Measurements from ENCODE around the gene SDHB. TPM values are rescaled to one million over a fixed set of nuclear protein-coding genes. Genes with fewer than 3 reads are reported as not detected.

Gene SDHB
- total RNA-seq, 2 experiments from 2014 or later, result 177 to 179 TPM

- Mint-ChIP-seq H3K4me3 (no peak overlapping the region), H3K27me3 (ENCODE audit: low read depth) (no peaks in the 10 kb centered on the region), H3K9me3 (no peaks in the 10 kb centered on the region), H3K4me1 (ENCODE audit: low read depth) (no peaks in the 10 kb centered on the region), H3K27ac (no peak overlapping the region), H3K36me3 (ENCODE audit: low read depth) (no peaks in the 10 kb centered on the region)
- intact Hi-C loops (cut with micrococcal nuclease), result no loop called here
- CTCF ChIA-PET, result no interaction called here
- DNase-seq, result no peak
Measured at GRCh38 chr1:17089506-17089905, 35.7 kb upstream of the SDHB start.

DNA sequence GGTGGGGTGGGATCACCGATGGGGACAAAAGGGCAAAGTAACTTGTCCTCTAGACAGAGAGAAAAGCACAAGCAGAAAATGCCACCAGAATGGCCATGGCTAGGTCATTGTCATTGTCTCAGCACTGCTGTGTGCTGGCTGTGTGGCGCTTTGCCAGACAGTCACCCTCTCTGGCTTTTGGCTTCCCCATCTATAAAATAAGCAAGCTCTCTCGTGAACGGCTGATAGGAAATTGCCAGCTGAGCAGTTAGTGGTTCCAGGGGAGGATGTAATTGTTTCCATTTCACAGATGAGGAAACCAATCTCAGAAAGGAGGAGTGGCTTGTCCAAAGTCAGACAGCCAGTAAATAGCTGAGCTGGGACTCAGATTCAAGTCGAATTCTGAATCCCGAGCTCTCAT lies 32.9 kb upstream of the SDHB start:
- CTCF ChIA-PET, result no interaction called here
- Mint-ChIP-seq H3K27ac (no peak overlapping the region), H3K36me3 (ENCODE audit: low read depth) (no peaks in the 10 kb centered on the region), H3K27me3 (ENCODE audit: low read depth) (no peaks in the 10 kb centered on the region), H3K9me3 (no peaks in the 10 kb centered on the region), H3K4me1 (ENCODE audit: low read depth) (no peaks in the 10 kb centered on the region), H3K4me3 (no peak overlapping the region)
- DNase-seq, result no peak
- intact Hi-C loops (cut with micrococcal nuclease), result no loop called here

GRCh38 chr1:17084787-17085186 lies 31.0 kb upstream of the SDHB start:
- CTCF ChIA-PET, result no interaction called here
- no peak overlapping the region for H3K27ac Mint-ChIP-seq
- no peaks in the 10 kb centered on the region for H3K36me3 Mint-ChIP-seq (ENCODE audit: low read depth)
- intact Hi-C loops (cut with micrococcal nuclease), result no loop called here
- no peaks in the 10 kb centered on the region for H3K27me3 Mint-ChIP-seq (ENCODE audit: low read depth)
- no peak for DNase-seq
- H3K9me3 Mint-ChIP-seq, result no peaks in the 10 kb centered on the region
- no peaks in the 10 kb centered on the region for H3K4me1 Mint-ChIP-seq (ENCODE audit: low read depth)
- no peak overlapping the region for H3K4me3 Mint-ChIP-seq

- Mint-ChIP-seq H3K27ac (no peak overlapping the region), H3K4me3 (no peak overlapping the region), H3K4me1 (ENCODE audit: low read depth) (no peaks in the 10 kb centered on the region), H3K36me3 (ENCODE audit: low read depth) (no peaks in the 10 kb centered on the region), H3K9me3 (no peaks in the 10 kb centered on the region), H3K27me3 (ENCODE audit: low read depth) (no peaks in the 10 kb centered on the region)
- CTCF ChIA-PET, result no interaction called here
- no peak for DNase-seq
- intact Hi-C loops (cut with micrococcal nuclease), result no loop called here
Measured at GRCh38 chr1:17082761-17083160, 28.9 kb upstream of the SDHB start.

DNA sequence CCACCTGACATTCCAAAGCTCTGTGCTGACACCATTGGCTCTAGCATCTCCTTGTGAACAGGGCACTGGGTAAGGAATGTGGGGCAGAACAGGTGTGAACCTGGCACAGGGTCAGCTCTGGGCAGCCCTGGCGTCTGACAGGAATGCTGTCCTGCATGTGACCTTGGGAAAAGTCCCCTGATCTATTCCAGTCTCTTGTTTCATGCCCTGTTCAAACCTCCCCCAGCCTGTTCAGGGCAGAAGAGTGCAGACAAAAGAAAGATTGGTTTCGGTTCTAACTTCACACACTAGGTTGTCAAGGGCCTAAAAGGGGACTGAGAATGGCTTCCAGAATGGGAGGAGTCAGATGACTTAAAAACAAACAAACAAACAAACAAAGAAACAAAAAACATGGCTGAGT lies 27.6 kb upstream of the SDHB start:
- Mint-ChIP-seq H3K4me3 (no peak overlapping the region), H3K36me3 (ENCODE audit: low read depth) (no peaks in the 10 kb centered on the region), H3K27ac (no peak overlapping the region), H3K9me3 (no peaks in the 10 kb centered on the region), H3K27me3 (ENCODE audit: low read depth) (no peaks in the 10 kb centered on the region), H3K4me1 (ENCODE audit: low read depth) (no peaks in the 10 kb centered on the region)
- intact Hi-C loops (cut with micrococcal nuclease), result no loop called here
- CTCF ChIA-PET, result no interaction called here
- DNase-seq, result no peak

DNA sequence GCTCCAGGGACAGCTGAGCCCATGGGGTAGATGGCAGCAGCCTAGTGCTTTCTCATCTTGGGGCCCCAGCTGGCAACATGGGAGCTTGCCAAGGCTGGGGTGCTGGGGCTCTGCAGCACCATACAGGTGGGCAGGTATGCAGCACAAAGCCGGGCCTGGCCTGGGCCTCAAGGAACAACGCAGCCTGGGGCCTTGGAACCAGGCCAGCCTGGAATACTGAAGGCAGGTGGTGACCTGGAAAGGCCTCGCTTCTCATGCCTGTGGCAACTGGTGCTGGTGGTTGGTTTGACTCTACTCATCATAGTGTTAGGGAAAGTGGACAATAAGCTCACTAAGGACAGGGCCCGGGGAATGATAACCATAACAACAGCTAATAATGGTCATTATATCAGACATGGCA lies 27.0 kb upstream of the SDHB start:
- intact Hi-C loops (cut with micrococcal nuclease), result no loop called here
- Mint-ChIP-seq H3K36me3 (ENCODE audit: low read depth) (no peaks in the 10 kb centered on the region), H3K4me3 (no peak overlapping the region), H3K27ac (no peak overlapping the region), H3K27me3 (ENCODE audit: low read depth) (no peaks in the 10 kb centered on the region), H3K9me3 (no peaks in the 10 kb centered on the region), H3K4me1 (ENCODE audit: low read depth) (no peaks in the 10 kb centered on the region)
- no peak for DNase-seq
- CTCF ChIA-PET, result no interaction called here

DNA sequence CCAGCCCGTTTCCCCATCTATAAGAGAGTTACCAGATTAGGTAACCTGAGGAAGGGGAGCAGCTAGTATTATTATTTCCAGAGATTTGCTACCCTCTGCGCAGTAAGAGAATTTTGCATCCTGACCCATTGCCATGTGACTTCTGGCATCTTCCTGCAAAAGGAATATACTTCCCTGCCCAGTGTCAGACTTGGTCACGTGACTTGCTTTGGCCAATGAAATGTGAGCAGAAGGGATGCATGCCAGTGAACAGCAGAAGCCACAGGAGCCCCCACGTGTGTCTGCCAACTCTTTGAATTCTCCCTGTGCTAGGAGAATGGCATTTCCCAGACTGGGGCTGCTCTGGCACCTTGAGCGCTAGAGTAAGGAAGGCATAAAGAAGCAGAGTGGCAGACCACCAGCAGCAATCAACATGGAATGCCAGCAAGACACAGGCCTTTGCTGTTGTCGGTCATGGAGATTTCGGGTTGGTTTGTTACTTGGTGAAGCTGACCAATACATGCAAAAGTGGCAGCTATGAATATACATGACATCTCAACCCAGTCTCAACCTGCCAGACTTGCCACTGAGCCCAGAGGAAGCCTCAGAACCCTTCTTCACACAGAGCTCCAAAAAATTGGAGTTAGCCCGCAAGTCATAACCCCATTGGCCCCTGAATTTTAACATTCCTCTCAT lies 26.4 kb upstream of the SDHB start:
- H3K9me3 Mint-ChIP-seq, result no peaks in the 10 kb centered on the region
- H3K4me3 Mint-ChIP-seq, result no peak overlapping the region
- H3K4me1 Mint-ChIP-seq (ENCODE audit: low read depth), result no peaks in the 10 kb centered on the region
- H3K27me3 Mint-ChIP-seq (ENCODE audit: low read depth), result no peaks in the 10 kb centered on the region
- H3K27ac Mint-ChIP-seq, result no peak overlapping the region
- H3K36me3 Mint-ChIP-seq (ENCODE audit: low read depth), result no peaks in the 10 kb centered on the region
- no peak for DNase-seq
- intact Hi-C loops (cut with micrococcal nuclease), result no loop called here
- CTCF ChIA-PET, result interaction anchor here (1.7 kb wide), 1 partner anchor 46 kb away, joined by 4 read pairs; no protein-coding TSS in a partner anchor

GRCh38 chr1:17078991-17079868 lies 25.4 kb upstream of the SDHB start:
- no peaks in the 10 kb centered on the region for H3K4me1 Mint-ChIP-seq (ENCODE audit: low read depth)
- H3K27ac Mint-ChIP-seq, result no peak overlapping the region
- no peaks in the 10 kb centered on the region for H3K9me3 Mint-ChIP-seq
- no peaks in the 10 kb centered on the region for H3K36me3 Mint-ChIP-seq (ENCODE audit: low read depth)
- H3K4me3 Mint-ChIP-seq, result no peak overlapping the region
- intact Hi-C loops (cut with micrococcal nuclease), result no loop called here
- CTCF ChIA-PET, result interaction anchor here (1.7 kb wide), 1 partner anchor 47 kb away, joined by 4 read pairs; no protein-coding TSS in a partner anchor
- H3K27me3 Mint-ChIP-seq (ENCODE audit: low read depth), result no peaks in the 10 kb centered on the region
- no peak for DNase-seq

DNA sequence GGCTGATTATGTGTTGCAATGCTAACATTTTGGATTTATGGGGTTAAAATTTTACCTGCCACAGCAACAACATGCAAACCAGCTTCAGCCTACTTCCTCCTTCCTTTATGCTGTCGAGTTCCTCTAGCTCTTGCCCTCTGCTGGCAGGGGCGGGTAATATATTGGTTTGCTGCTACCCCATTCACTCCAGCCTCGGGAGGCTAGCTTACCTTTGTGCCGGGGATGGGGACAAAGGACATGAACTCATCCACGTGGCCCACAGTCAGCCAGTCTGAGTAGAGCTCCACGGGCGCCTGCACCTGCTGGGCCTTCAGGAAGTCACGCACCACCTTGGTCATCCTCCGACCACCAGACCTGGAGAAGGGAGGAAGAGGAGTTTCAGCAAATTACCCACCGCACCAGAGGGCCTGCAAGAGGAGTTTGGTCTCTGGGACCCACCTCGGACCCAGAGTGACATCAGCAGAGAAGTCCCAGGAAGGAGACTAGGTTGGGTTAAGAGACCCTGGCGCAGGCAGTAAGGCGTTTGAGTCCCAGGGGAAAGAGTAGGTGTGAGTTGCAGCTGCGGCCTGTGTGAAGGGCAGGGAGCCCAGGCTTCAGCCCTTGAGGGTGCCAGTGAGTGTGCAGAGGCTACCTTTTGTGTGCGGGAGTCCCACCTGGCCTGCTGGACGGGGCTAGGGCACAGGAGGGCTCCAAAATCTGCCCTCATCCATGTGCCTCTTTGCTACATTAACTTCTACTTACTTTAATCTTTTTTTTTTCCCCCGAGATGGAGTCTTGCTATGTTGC lies 21.8 kb upstream of the SDHB start:
- Mint-ChIP-seq H3K9me3 (no peaks in the 10 kb centered on the region), H3K4me3 (no peak overlapping the region), H3K27ac (no peak overlapping the region), H3K27me3 (ENCODE audit: low read depth) (no peaks in the 10 kb centered on the region), H3K36me3 (ENCODE audit: low read depth) (no peaks in the 10 kb centered on the region), H3K4me1 (ENCODE audit: low read depth) (no peaks in the 10 kb centered on the region)
- intact Hi-C loops (cut with micrococcal nuclease), result no loop called here
- DNase-seq, result no peak
- CTCF ChIA-PET, result interaction anchor here (0.6 to 2.0 kb wide), 2 partner anchors 14 to 344 kb away, joined by 4 to 9 read pairs; no protein-coding TSS in a partner anchor

GRCh38 chr1:17071794-17072193 lies 18.0 kb upstream of the SDHB start:
- Mint-ChIP-seq H3K27ac (no peak overlapping the region), H3K4me3 (no peak overlapping the region), H3K36me3 (ENCODE audit: low read depth) (no peaks in the 10 kb centered on the region), H3K9me3 (no peaks in the 10 kb centered on the region), H3K4me1 (ENCODE audit: low read depth) (no peaks in the 10 kb centered on the region), H3K27me3 (ENCODE audit: low read depth) (no peaks in the 10 kb centered on the region)
- intact Hi-C loops (cut with micrococcal nuclease), result no loop called here
- DNase-seq, result no peak
- CTCF ChIA-PET, result no interaction called here

DNA sequence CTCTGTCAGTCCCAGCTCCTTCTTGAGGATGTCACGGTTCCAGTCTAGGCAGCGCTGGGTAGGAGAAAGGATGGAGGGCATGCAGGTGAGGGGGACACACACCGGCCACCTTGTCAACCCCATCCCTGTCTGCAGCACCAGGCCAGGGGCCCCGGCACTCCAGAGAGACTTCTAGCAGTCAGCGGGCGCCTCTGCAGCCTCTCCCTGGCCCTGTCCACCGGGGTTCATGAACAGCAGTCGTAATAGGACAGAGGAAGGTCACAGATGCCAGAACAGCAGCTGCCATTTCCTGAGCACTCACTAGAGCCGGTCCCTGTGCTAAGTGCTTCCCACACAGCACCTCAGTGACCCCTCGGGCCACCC lies 16.3 kb upstream of the SDHB start:
- CTCF ChIA-PET, result no interaction called here
- intact Hi-C loops (cut with micrococcal nuclease), result no loop called here

GRCh38 chr1:17069452-17070162 lies 15.8 kb upstream of the SDHB start:
- no peaks in the 10 kb centered on the region for H3K4me1 Mint-ChIP-seq (ENCODE audit: low read depth)
- intact Hi-C loops (cut with micrococcal nuclease), result no loop called here
- no peak for DNase-seq
- CTCF ChIA-PET, result interaction anchor here (0.6 kb wide), 1 partner anchor 19 kb away, joined by 9 read pairs; no protein-coding TSS in a partner anchor
- H3K4me3 Mint-ChIP-seq, result no peak overlapping the region
- no peaks in the 10 kb centered on the region for H3K9me3 Mint-ChIP-seq
- H3K27me3 Mint-ChIP-seq (ENCODE audit: low read depth), result no peaks in the 10 kb centered on the region
- H3K36me3 Mint-ChIP-seq (ENCODE audit: low read depth), result no peaks in the 10 kb centered on the region
- H3K27ac Mint-ChIP-seq, result no peak overlapping the region

More for the DNA sequence above, 16.3 kb upstream of the SDHB start:
- Mint-ChIP-seq H3K4me1 (ENCODE audit: low read depth) (no peaks in the 10 kb centered on the region), H3K4me3 (no peak overlapping the region), H3K27ac (no peak overlapping the region), H3K36me3 (ENCODE audit: low read depth) (no peaks in the 10 kb centered on the region), H3K27me3 (ENCODE audit: low read depth) (no peaks in the 10 kb centered on the region), H3K9me3 (no peaks in the 10 kb centered on the region)
- no peak for DNase-seq

All from activated naive CD4-positive, alpha-beta T cell treated with anti-CD3 and anti-CD28 coated beads for 36 hours (primary cell).